HepG2 (cell line): ENCODE results near the gene NGDN. TPM values are rescaled to one million over a fixed set of nuclear protein-coding genes. Genes with fewer than 3 reads are reported as not detected.

Experiments used
- AKNA ChIP-seq: sonication (generic); formaldehyde crosslinking; IDR thresholded peaks from 2 replicates; pipeline ENCODE4 v1.4.0; 2020; ENCODE audit warnings: missing genetic modification reagents, borderline replicate concordance
- CREB1 ChIP-seq, 2 experiments: fragments of 450-650 bp in 1 of 2; IDR thresholded peaks; 2 replicates each; pipeline ENCODE4 v1.6.1; 2016 to 2017; ENCODE audit warnings: control low read depth in 1 of 2, mild to moderate bottlenecking in 1 of 2, missing compliant biosample characterization in 1 of 2, missing genetic modification characterization in 1 of 2
- ELK4 ChIP-seq: sonication (generic); formaldehyde crosslinking; IDR thresholded peaks from 2 replicates; pipeline ENCODE4 v1.9.0; 2021; ENCODE audit warnings: missing genetic modification reagents, borderline replicate concordance
- FOXK1 ChIP-seq: sonication (generic); formaldehyde crosslinking; IDR thresholded peaks from 2 replicates; pipeline ENCODE4 v1.4.0; 2020; ENCODE audit warnings: low read depth, missing genetic modification reagents, borderline replicate concordance
- HNRNPH1 ChIP-seq: fragments of 200-400 bp; formaldehyde crosslinking; optimal IDR thresholded peaks from 2 replicates; pipeline ENCODE3; 2017; ENCODE audit warnings: mild to moderate bottlenecking, low read depth, low read length
- NR3C1 ChIP-seq: sonication (generic); formaldehyde crosslinking; IDR thresholded peaks from 2 replicates; pipeline ENCODE4 v1.4.0; 2020; ENCODE audit warnings: missing genetic modification reagents
- SNAI1 ChIP-seq: sonication (generic); formaldehyde crosslinking; IDR thresholded peaks from 2 replicates; pipeline ENCODE4 v1.5.0; 2020; ENCODE audit warnings: mild to moderate bottlenecking, missing genetic modification reagents, borderline replicate concordance
- ZBTB40 ChIP-seq, 2 experiments: fragments of 450-650 bp in 1 of 2; sonication (generic) in 1 of 2; formaldehyde crosslinking in 1 of 2; IDR thresholded peaks; 2 replicates each; pipeline versions ENCODE4 v1.6.1 to v1.8.0; 2016 to 2022; ENCODE audit warnings: antibody characterized with exemption in 1 of 2, mild to moderate bottlenecking in 1 of 2, missing genetic modification reagents in 1 of 2
- ZBTB42 ChIP-seq: sonication (generic); formaldehyde crosslinking; IDR thresholded peaks from 2 replicates; pipeline ENCODE4 v1.5.0; 2020; ENCODE audit warnings: mild to moderate bottlenecking, missing genetic modification reagents
- ZNF121 ChIP-seq: sonication (generic); formaldehyde crosslinking; IDR thresholded peaks from 2 replicates; pipeline ENCODE4 v1.5.0; 2020; ENCODE audit warnings: mild to moderate bottlenecking, missing genetic modification reagents
- ZNF20 ChIP-seq: sonication (generic); formaldehyde crosslinking; IDR thresholded peaks from 2 replicates; pipeline ENCODE4 v1.4.0; 2020; ENCODE audit warnings: mild to moderate bottlenecking, moderate library complexity, missing genetic modification reagents
- ZNF251 ChIP-seq: sonication (generic); formaldehyde crosslinking; IDR thresholded peaks from 2 replicates; pipeline ENCODE4 v1.9.0; 2021; ENCODE audit warnings: mild to moderate bottlenecking, missing genetic modification reagents
- ZNF777 ChIP-seq: sonication (generic); formaldehyde crosslinking; IDR thresholded peaks from 2 replicates; pipeline ENCODE4 v1.4.0; 2020; ENCODE audit warnings: missing genetic modification reagents
- polyA plus RNA-seq, 8 experiments: library from polyadenylated mRNA; depleted of rRNA in 3 of 8; stranded (reverse) in 7 of 8; unstranded in 1 of 8; fragments of >200 nt; fragmentation: Illumina TruSeq in 4 of 8; extraction: Trizol in 4 of 8; gene quantifications; 2 replicates each; pipeline versions ENCODE4 v1.2.1 to v1.2.3, GENCODE V29; 2011 to 2016; ENCODE audit warnings: low read depth in 4 of 8, missing spikeins in 1 of 8, mixed read lengths in 1 of 8; ENCODE audit not compliant: insufficient read depth in 1 of 8
- total RNA-seq, 5 experiments: library from RNA; depleted of rRNA; stranded (reverse); fragments of >200 nt; fragmentation: Illumina TruSeq; extraction: Trizol; gene quantifications; 2 replicates each; pipeline ENCODE4 v1.2.3, GENCODE V29; 2016; ENCODE audit warnings: low read depth in 1 of 5

NGDN gene
- total and polyA plus RNA-seq, 2 of the 13 experiments (the other 11 are each of a cell fraction or from before 2014, with no cell fraction given), result 154 to 216 TPM

- TF ChIP-seq ZBTB40 (IDR thresholded peaks at IDR 0.05) (no peak), ZBTB40 (CRISPR knock-in tag; IDR thresholded peaks at IDR 0.05) (0 out of 2 replicates have a peak, but pooled peaks have one; percentile 78), NR3C1 (no peak), ZNF777 (CRISPR knock-in tag) (no peak), FOXK1 (CRISPR knock-in tag) (no peak), ZNF121 (CRISPR knock-in tag) (no peak), CREB1 (IDR thresholded peaks at IDR 0.05) (no peak), CREB1 (CRISPR knock-in tag; IDR thresholded peaks at IDR 0.05) (no peak), ZNF20 (CRISPR knock-in tag) (no peak), ZBTB42 (CRISPR knock-in tag) (no peak), AKNA (CRISPR knock-in tag) (no peak), ZNF251 (CRISPR knock-in tag) (no peak), SNAI1 (CRISPR knock-in tag) (no peak), ELK4 (no peak), HNRNPH1 (no peak)
These were observed 33.8 kb upstream of the NGDN start, which contains the start of gene MYH7 (continued) for GRCh38 chr14:23435543-23436326.
